Measurements from ENCODE around the gene BOLA3.
A peak's percentile ranks its signal among the peaks of the same experiment; 100 is the strongest.
"Not testable (repeated sequence)": the region's sequence is repeated elsewhere in the genome, so short reads cannot be mapped to it uniquely, and the experiment has no call there.

The BOLA3 gene, protein sequence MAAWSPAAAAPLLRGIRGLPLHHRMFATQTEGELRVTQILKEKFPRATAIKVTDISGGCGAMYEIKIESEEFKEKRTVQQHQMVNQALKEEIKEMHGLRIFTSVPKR

DNA sequence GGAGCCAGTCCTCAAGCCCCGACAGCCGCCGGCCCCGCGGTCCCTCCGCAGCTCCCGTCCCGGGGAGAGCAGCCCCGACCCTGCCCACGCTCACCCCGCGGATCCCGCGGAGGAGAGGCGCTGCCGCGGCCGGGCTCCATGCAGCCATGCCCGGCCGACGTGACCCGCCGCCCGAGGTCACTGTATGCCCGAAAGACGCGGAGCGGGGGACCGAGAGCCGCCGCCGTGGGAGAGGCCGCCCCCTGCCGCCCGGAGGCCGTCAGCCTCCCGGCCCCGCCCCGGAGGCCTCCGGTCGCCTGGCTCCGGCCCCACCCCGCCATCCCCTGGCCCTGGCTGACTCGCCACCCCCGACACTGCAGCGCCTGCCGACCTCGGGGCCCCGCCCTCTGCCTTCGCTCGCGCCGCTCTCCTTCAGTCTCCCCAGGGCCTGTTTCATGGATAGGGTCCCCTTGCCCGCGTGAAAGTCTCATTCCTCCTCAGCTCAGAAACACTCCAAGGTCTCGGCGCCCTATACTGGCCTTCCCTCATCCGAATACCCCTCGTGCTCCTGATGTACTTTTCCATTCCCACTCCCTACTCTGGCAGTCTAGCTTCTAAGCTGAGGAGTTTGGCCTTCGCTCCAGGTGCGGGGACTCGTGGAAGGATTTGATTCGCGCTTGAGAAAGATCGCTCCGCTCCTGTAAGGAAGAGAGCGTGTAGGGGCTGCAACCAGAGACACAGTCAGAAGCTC is at the start of gene BOLA3:
BOLA3 (minus strand) TSS at position 186 of the 730 bp plus-strand sequence; CDS start at position 148, 38 bp downstream.
- DNase-seq = peak; percentile 65

DNA sequence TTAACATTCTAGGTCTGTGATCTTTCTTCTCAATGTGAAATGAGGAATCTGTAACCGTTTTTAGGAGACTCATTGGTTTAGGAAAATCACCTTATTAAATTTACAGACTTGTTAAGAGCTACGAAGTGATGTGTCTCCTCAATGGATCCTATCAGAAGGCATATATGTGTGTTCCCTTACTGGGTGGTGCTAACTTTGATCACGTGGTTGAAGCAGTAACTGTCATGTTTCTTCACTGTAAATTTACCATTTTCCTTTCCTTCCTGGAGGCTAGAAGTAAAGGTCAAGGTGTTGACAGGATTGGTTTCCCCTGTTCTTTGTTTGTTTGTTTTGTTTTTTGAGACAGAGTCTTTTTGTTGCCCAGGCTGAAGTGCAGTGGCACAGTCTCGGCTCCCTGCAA is 49.3 kb upstream of the BOLA3 start:
- no peak for DNase-seq

DNA sequence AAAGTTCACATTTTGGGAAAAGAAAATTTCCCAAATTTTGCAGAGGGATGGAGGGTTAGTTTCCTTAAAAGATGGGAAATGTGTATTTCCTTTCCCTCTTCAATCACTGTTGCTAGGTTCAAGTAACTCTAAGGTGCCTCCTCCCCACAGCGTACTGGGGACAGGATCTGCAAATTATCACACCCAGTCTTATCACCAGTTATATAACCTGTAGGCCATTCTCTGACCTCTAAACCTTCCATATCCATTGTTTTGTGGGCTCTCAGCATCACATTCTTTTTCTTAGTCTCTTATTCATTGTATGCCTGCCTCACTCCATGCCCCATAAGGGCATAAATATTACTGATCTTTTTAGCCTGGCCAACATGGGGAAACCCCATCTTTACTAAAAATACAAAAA is 47.1 kb upstream of the BOLA3 start:
- no peak for DNase-seq

GRCh38 chr2:74191596-74192380 is 44.1 kb upstream of the BOLA3 start:
- peak; percentile 49 for DNase-seq

GRCh38 chr2:74188696-74189095 is 41.0 kb upstream of the BOLA3 start:
- no peak for DNase-seq

DNA sequence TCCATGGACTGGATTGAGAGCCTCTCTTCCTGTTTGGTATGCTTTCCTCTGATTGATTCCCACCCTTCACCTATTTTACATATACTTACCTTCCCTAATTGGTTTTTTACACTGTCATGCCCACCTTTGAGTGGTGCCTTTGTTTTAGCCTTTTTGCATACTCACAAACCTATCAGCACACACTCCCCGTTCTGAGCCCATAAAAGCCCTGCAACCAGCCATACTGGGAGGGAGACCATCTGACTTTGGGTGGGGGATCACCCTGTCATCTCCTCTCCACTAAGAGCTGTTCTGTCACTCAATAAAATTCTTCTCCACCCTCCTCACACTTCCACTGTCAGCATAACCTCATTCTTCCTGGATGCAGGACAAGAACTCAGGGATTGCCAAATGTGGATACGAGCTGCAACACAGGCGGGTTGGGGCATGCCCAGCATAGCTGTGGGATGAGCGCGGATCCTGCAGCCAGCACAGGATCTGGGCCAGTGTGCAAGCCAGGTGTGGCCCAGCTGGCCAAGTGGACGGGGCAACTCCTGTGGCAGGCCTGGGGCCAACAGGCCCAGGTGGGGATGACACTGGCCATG is 40.4 kb upstream of the BOLA3 start:
- peak; percentile 58 for DNase-seq

GRCh38 chr2:74186706-74187105 is 39.0 kb upstream of the BOLA3 start:
- not testable (repeated sequence) for DNase-seq

DNA sequence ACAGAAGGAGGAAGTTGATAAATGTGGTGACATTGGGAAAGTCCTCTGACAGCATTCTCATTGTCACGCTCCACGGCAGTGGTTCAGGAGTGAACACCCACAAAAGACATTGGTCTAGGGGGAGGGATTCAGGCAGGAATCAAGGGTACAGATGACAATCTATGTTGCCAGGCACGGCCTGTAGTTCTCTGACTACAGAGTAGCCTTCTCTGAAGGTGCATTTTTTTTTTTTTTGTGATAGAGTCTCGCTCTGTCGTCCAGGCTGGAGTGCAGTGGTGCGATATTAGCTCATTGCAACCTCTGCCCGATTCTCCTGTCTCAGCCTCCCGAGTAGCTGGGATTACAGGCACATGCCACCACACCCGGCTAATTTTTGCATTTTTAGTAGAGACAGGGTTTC is 38.3 kb upstream of the BOLA3 start:
- DNase-seq = no peak

GRCh38 chr2:74183878-74184277 is 36.2 kb upstream of the BOLA3 start:
- DNase-seq = no peak

DNA sequence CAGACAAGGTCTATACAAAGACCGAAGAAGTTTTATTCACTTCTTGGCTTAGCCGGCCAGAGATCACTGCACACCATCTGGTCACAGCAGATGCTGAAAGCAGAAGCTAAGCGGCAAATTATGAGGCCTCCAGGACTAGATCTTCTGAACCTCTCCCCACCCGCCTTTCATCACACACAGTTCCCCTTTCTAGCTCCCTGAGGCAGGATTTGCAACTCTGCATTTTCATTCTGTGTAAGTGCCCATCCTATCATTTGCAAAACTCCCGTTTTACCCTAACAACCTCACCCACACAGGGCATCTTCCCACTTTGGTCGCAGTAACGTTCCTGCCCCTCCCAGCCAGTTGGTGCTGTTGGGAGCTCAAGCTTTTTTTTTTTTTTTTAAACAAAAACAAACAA is 34.0 kb upstream of the BOLA3 start:
- DNase-seq = peak; percentile 6

GRCh38 chr2:74179063-74179865 is 31.6 kb upstream of the BOLA3 start:
- DNase-seq = no peak

GRCh38 chr2:74178211-74179062 is 30.7 kb upstream of the BOLA3 start, which contains the start of gene MOB1A:
Gene MOB1A, minus strand, starts transcription at chr2:74178879. Its CDS starts 205 bp downstream, at chr2:74178674.
- DNase-seq = peak; percentile 95

GRCh38 chr2:74177696-74178095 is 30.0 kb upstream of the BOLA3 start:
- DNase-seq = no peak

GRCh38 chr2:74174909-74175308 is 27.2 kb upstream of the BOLA3 start:
- no peak for DNase-seq

DNA sequence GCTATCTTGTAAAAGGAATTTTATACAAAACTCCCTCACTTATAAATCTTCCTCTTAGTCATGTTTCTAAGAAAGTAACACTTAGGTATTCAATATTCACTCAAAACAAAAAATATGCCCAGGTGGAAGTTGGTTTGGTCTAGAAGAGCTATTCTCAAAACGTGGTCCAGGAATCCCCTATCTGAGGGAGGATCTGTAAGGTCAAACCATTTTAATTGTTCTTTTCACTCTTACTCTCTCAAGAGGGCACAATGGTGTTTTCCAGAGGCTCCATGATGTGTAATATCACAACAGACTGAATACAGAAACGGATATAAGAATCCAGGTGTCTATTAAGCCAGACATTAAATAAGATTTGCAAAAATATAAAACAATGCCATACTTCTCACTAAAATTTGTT is 21.0 kb upstream of the BOLA3 start:
- DNase-seq = no peak

GRCh38 chr2:74164761-74165160 is 17.0 kb upstream of the BOLA3 start:
- DNase-seq = no peak

DNA sequence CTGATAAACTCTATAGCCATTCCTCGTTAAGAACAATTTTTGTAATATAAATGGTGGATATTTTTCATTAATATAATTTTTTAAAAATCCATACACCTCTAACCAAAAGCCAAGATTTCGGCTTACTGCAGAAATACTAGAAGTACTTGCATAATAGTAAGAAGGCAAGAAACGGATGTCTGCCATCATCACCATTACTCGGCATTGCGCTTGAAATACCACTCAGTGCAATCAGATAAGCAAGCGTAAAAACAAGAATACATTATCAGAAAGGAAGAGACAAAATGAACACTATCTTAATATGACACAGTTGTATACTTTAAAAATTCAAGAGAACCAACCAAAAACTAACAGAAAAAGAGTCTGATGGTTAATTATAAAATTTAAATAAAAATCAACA is 15.2 kb upstream of the BOLA3 start:
- DNase-seq = no peak

DNA sequence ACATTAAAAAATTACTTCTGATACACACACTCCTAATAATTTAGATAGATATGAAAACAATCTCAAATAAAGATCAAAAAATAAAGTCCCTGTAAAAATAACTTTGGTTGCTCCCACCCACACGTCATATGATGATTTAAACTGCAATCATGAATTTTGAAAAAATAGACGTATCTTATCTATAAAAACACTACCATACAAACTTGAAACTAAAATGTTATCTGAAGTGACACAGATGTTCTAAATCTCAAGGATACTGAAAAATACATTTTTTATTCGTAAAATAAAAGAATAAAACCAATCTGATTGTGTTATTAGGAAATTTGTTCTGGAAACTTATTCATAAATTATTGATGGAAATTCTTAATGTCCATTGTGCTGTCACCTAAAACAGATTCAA is 8.1 kb upstream of the BOLA3 start:
- DNase-seq = no peak

GRCh38 chr2:74152954-74153353 is 5.2 kb upstream of the BOLA3 start:
- no peak for DNase-seq

GRCh38 chr2:74149570-74150319 is 2.0 kb upstream of the BOLA3 start:
- DNase-seq = no peak

GRCh38 chr2:74149247-74149525 is 1.5 kb upstream of the BOLA3 start:
- no peak for DNase-seq
